Stimulated activated CD4-positive, alpha-beta T cell treated with anti-CD3 and anti-CD28 coated beads, Interleukin-1b, Interleukin-23, amount 100 ng/mL, for 24 hours (primary cell): ENCODE results near the gene CRYBB3.
"Not testable (repeated sequence)": the region's sequence is repeated elsewhere in the genome, so short reads cannot be mapped to it uniquely, and the experiment has no call there.

Experiments used
- DNase-seq, 4 experiments: peaks; one replicate each; pipeline ENCODE4 v3.0.0-alpha.2; 2020; ENCODE audit warnings: low read depth in 4 of 4, low spot score in 1 of 4

Gene CRYBB3

DNA sequence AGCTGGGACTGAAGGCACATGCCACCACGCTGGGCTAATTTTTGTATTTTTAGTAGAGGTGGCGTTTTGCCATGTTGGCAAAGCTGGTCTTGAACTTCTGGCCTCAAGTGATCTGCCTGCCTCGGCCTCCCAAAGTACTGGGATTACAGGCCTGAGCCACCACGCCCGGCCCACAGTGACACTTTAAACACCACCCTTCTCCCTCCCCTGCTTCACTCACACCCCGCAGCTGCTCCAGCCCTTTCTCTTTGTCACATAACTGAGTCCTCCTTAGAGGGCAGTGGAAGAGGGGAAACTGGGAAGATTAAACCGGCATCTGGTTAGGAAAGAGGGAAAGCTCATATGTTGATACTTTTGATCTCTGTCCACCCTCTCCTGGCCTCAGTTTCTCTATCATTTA, 4.9 kb downstream of the CRYBB3 start:
- not testable (repeated sequence) for DNase-seq

- DNase-seq: no peak
These were observed 6.2 kb downstream of the CRYBB3 start for GRCh38 chr22:25205847-25206246.

DNA sequence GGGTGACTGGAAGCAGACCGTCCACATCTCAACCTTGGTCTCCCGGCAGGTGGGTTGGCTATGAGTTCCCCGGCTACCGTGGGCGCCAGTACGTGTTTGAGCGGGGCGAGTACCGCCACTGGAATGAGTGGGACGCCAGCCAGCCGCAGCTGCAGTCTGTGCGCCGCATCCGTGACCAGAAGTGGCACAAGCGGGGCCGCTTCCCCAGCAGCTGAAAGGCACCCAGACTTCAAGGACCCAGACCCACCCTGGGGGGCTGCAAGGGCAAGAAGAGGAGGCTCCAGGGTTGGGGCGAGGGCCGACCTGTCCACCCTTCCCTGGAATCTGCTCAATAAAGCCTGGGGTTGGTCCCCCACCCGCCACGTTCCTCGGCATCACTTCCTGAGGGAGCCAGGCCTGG, 7.3 kb downstream of the CRYBB3 start:
- no peak for DNase-seq

DNA sequence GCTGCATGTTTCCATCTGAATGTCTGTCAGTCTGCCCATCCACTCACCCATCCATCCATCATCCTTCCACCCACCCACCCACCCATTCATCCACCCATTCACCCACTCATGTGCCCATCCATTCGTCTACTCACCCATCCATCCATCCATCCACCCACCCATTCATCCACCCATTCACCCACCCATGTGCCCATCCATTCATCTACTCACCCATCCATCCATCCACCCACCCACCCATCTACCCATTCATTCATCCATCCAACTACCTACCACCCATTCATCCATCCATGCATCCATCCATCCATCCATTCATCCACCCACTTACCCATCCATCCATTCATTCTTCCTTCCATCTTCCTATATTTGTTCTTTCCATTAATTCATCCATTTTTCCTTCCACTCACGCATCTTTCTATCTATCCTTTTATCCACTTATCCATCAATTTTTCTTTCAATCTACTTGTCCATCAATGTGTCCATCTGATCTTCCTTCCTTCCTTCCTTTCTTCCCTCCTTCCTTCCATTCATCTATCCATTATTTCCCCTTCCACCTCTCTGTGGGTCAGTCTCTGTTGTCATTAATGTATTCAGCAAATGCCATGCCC, 8.0 kb downstream of the CRYBB3 start:
- no peak for DNase-seq

- DNase-seq: no peak
These were observed 8.7 kb downstream of the CRYBB3 start for GRCh38 chr22:25208328-25208727.

DNA sequence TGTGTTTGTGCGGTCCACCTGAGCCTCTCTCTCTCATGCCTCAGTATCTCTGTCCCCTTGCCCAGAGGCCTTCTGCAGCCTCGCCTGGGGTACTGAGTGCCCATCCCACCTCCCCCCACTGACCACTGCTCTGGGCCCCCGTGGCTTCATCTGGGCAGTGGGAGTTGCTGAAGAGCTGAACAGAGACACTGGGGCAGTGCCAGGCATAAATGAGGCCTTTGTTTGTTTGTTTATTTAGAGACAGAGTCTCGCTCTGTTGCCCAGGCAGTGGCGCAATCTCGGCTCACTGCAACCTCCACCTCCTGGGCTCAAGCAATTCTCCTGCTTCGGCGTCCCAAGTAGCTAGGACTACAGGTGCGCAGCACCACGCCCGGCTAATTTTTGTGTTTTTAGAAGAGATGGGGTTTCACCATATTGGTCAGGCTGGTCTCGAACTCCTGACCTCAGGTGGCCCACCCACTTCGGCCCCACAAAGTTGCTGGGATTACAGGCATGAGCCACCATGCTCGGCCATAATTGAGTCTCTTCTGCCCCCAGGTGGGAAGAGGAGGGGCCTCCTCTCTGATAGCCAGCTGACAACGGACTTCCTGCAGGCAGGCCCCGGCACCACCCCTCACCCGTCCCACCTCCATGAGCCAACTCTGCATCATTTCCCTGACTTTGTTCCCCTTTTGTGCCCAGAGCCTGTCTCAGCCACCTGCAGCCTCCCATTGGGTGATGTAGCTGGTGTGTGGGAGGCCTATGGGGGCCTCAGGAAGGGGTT, 9.3 kb downstream of the CRYBB3 start:
- DNase-seq: no peak

- no peak for DNase-seq
These were observed 11.1 kb downstream of the CRYBB3 start for GRCh38 chr22:25210793-25211192.

GRCh38 chr22:25212337-25212736, 12.7 kb downstream of the CRYBB3 start:
- DNase-seq: no peak

- no peak for DNase-seq
These were observed 13.6 kb downstream of the CRYBB3 start for GRCh38 chr22:25213221-25213620.

GRCh38 chr22:25216230-25216629, 16.6 kb downstream of the CRYBB3 start:
- DNase-seq: no peak

DNA sequence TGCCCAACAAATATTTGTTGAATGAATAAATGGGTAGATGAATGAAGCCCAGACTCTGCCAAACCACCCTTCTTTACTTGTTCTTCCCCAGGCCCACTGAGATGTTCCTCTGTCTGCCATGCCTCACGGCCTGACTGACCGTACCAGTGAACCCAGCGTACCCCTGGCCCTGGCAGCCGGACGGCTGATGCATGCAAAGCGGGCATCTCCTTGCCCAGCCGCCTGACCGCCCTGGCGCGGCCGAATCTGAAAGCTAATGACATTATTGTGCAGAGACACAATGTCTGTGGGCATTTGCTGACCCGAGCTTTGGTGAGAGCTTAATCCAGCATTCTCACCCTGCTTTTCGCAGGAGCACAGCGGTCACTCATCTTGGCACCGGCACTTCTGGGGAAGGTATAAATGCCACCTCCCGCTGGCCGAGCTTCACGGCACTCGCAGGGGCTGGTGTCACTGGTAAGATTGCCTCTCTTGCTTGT, 19.6 kb downstream of the CRYBB3 start, which contains the start of gene CRYBB2:
Gene CRYBB2 (plus strand): TSS at position 429 of the 479 bp plus-strand sequence. CDS start 1,791 bp downstream, outside the sequence.
- DNase-seq: no peak

DNA sequence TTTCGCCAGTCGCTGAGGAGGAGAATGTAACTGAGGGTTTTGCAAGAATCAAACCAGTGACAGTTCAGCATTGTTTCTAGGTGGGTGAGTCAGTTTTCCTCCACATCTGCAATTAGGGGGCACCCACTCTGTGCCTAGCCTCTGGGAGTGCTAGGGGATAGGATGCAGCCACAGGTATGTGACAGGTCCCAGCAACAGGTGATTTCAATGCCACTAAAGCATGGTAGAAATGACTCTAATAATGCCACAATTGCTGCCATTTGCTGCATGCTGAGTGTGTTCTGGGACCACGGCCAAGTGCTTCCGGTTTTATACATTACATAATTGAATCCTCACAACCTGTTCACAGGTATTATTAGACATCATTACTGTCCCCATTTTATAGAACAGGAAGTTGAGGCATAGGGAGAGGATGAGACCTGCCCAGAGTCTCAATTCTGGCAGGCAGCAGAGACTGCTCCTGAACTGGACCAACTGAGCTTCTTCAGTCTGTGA, 20.3 kb downstream of the CRYBB3 start:
- DNase-seq: no peak

DNA sequence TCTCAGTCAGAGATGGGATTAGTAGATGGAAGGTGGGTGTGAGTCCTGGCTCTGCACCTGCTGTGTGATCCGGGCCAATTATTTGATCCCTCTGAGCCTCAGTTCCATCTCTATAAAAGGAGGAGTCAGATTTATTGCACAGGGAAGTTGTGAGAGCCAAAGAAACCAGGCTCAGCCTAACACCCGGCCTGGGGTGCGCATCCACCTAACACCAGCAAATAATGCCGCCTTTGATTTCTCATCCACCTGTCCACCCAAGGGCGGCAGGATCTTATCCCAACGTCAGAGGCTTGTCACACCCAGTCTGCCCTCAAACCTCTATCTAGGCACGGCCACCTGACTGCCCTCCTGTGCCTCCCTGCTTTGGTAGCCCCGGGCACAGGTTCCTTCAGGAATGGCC, 22.1 kb downstream of the CRYBB3 start:
- DNase-seq: no peak

GRCh38 chr22:25223269-25223850, 23.7 kb downstream of the CRYBB3 start:
- DNase-seq: no peak

DNA sequence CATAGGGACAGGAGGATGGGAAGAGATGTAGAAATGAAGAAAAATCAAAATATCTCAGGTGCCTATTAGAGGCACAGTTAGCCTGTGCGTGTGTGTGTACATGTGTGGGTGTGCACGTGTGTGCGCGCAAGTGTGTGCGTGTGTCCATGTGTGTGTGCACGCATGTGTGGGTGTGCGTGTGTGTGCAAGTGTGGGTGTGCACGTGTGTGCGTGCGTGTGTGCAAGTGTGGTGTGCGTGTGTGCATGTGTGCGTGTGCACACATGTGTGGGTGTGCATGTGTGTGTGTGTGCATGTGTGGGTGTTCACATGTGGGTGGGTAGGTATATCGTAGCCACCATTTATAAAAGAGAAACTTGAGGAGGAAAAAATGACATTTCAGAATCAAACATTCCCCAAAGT, 29.2 kb downstream of the CRYBB3 start:
- DNase-seq: no peak

- DNase-seq: not testable (repeated sequence)
These were observed 31.1 kb downstream of the CRYBB3 start for GRCh38 chr22:25230760-25231159.

DNA sequence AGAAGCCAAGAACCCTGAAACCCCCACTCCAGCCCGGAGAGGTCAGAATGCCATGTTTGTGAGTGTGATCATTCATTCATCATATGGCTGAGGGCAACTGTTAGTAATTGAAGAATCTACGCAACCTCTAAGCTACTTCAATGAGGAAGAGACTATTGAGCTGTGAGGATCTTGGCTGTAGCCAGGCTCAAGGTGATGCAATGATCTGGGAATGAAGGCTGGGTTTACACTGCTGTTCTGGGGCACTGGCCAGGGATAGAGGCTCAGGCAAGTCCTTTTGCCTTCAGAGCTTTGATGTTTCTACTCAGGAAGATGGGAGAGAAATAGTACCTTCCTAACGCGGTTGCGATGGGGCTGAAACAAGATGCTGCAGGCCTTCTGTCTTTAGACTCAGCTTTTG, 32.6 kb downstream of the CRYBB3 start:
- no peak for DNase-seq

DNA sequence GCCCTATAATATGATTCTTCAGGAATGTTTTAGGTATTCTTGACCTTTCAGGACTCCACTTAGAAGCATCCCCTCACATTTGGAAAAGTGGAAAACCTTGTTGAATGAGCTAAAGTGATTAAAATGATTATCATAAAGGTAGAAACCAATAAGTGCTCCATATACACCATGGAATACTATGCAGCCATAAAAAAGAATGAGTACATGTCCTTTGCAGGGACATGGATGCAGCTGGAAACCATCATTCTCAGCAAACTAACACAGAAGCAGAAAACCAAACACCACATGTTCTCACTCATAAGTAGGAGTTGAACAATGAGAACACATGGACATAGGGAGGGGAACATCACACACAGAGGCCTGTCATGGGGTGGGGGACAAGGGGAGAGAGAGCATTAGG, 34.0 kb downstream of the CRYBB3 start:
- DNase-seq: not testable (repeated sequence)

DNA sequence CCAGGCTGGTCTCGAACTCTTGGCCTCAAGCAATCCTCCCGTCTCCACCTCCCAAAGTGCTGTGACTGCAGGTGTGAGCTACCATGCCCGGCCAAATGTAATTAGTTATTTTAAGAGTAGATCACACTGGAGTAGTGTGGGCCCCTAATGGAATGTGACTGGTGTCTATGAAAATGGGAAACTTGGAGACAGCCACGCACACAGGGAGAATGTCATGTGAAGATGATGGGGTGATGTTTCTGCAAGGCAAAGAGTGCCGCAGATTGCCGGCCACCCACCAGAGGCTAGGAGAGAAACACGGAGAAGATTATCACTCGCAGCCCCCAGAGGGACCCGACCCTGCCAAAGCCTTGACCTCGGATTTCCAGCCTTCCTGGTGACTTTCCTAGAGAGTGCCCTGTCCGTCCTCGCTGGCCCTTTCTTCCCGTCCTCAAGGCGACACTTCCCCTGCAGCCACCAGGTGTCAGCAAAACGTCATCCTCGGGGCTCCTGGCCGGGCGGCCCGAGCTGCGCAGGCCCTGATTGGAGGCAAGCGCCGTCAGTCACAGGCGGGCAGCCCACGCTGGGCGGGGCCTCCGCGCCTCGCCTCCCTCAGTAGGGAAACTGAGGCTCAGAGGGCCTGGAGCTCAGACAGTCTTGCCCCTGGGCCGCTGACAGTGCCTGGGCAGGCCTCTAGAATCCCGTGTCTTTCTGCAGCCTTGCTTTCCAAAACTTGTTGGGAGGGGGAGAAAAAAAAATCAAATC, 36.1 kb downstream of the CRYBB3 start:
- peak; percentile 9 to 71 (median 50) for DNase-seq

- DNase-seq: no peak
These were observed 36.8 kb downstream of the CRYBB3 start for GRCh38 chr22:25236417-25236816.

DNA sequence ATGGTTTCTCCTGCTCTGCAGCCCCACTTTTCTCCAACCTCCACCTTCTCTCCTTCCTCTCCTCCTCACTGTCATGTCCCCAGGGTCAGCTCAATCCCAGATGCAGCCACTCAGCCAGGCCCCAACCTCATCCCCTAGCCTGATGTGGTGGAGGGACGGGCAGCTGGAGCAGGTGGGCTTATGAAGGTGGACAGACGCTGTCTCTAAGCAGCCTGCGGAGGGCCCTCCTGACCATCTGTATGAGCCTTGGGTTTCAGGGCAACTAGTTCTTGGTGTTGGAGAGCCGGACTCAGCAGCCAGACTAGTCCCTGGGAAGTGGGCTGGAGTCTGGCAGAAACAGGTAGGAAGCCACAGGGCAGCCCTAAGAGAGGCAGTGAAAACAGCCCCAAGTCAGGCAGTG, 37.8 kb downstream of the CRYBB3 start:
- no peak for DNase-seq
